Spinal cord (tissue), 10 donors: Measurements from ENCODE around the gene TIAM1. TPM values are rescaled to one million over a fixed set of nuclear protein-coding genes. Genes with fewer than 3 reads are reported as not detected.

Experiments
- DNase-seq, 6 donors: peaks; one replicate each; pipeline versions ENCODE4 v3.0.0 to v3.0.0-alpha.2; 2013 to 2015; ENCODE audit warnings: low spot score in 6 of 6, low read depth in 4 of 6
- H3K27ac ChIP-seq: one replicate; pipeline ENCODE4 v1.5.1; 2013; ENCODE audit warnings: low read depth, low read length, control low read depth
- H3K27me3 ChIP-seq: one replicate; pipeline ENCODE4 v1.6.1; 2013; ENCODE audit warnings: low read length; ENCODE audit not compliant: control insufficient read depth, insufficient read depth
- H3K36me3 ChIP-seq: one replicate; pipeline ENCODE4 v1.6.1; 2013; ENCODE audit warnings: low read length; ENCODE audit not compliant: control insufficient read depth, insufficient read depth
- H3K4me1 ChIP-seq: one replicate; pipeline ENCODE4 v1.6.1; 2013; ENCODE audit warnings: low read length; ENCODE audit not compliant: control insufficient read depth, insufficient read depth
- H3K4me3 ChIP-seq: one replicate; pipeline ENCODE4 v1.5.1; 2013; ENCODE audit warnings: low read depth, low read length, control low read depth
- H3K9me3 ChIP-seq: one replicate; pipeline ENCODE4 v1.6.1; 2013; ENCODE audit warnings: low read length; ENCODE audit not compliant: control insufficient read depth, insufficient read depth
- WGBS: methylation state at CpG from one replicate; pipeline ENCODE4 v1.1.5; 2013; ENCODE audit warnings: missing lambda C conversion rate; ENCODE audit not compliant: insufficient coverage; 5-methylcytosine and 5-hydroxymethylcytosine counted together
- polyA plus RNA-seq, 2 donors: library from polyadenylated mRNA; unstranded; fragments of 120-200 nt; gene quantifications; one replicate each; pipeline ENCODE4 v1.2.1, GENCODE V29; 2013; ENCODE audit not compliant: insufficient read length in 2 of 2
- total RNA-seq, 2 donors: library from RNA; depleted of rRNA in 1 of 2; stranded (reverse); fragments of 120-200 nt in 1 of 2; fragments of >200 nt in 1 of 2; gene quantifications; one replicate each; pipeline versions ENCODE4 v1.2.3 to v1.2.4, GENCODE V29; 2013 to 2014
- donor health status: healthy.

The TIAM1 gene
- total and polyA plus RNA-seq, 4 donors = 33.5 to 41.8 (median 35.4) TPM

DNA sequence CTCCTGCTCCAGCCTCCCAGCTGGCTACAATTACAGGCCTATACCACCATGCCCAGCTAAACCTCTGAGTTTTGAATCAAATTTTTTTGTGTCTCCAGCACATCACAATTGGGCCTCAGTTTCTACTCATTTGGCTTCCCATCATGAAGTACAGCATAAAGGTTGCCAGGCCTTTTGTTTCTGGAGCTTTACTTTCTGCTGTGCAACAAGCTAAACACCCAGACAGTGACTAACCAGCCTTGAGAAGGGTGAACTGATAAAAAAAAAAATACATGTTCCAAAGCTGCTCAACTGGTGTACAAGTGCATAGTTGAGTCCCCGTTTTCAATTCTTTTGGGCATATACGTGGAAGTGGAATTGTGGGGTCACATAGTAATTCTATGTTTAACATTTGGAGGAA, 25.1 kb downstream of the TIAM1 start:
- no peak overlapping the region for H3K4me3 ChIP-seq
- H3K9me3 ChIP-seq = no peaks in the 10 kb centered on the region
- DNase-seq = no peak
- no peaks in the 10 kb centered on the region for H3K27me3 ChIP-seq
- H3K36me3 ChIP-seq = no peaks in the 10 kb centered on the region
- H3K4me1 ChIP-seq = no peaks in the 10 kb centered on the region
- no peak overlapping the region for H3K27ac ChIP-seq
- WGBS = no CpG with 5 or more reads among the region's 2 CpGs

DNA sequence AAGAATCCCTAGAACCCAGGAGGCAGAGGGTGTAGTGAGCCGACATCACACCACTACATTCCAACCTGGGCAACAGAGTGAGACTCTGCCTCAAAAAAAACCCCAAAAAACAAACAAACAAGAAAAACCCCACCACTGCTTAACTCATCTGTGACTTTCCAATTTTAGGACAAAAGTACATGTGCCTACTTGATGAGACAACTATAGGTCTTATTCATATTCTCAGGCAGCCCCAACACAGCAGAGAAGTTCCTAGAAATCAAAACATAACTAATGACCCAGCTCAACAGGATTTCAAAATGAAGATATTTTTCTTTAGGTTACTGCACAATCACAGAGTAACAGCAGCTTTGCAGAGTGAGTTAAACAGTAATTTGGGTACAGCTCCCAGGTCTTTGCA, 26.4 kb downstream of the TIAM1 start:
- Histone ChIP-seq H3K4me1 (no peaks in the 10 kb centered on the region), H3K4me3 (no peak overlapping the region), H3K27ac (no peak overlapping the region), H3K27me3 (no peaks in the 10 kb centered on the region), H3K9me3 (no peaks in the 10 kb centered on the region), H3K36me3 (no peaks in the 10 kb centered on the region)
- DNase-seq = no peak
- 100% methylated on average over 1 of the region's 1 CpG for WGBS

DNA sequence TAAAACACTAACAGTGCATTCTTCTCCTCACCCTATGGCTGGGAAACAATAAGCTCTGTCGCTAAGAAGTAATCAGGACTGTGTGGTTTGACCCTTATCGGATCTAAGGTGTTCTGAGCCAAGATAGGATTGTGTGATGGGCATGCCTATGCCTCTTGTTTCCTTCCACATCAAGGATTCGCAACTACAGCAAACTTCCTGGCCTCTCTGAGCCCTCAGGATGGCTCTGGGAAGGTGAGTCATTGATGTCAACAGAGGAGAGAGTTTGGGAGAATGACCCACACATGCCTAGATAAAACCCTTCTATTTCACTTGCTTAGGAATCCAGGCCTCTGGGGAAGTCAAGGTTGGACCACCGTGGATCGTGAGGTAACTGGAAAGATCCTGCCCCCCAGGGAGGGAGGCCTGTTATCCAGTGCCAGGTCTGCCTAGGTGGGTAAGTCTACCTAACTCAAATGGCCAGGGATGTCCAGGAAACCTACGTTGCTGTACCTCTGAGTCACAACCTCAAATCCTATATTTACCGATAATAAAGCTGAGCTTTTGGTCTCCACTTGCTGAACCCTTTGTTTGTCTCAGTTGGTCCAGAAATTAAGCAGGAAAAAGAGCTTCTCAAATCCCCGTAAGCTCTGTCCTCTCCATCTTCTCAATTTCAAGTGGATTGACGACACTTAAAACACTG, 27.4 kb downstream of the TIAM1 start:
- Histone ChIP-seq H3K27me3 (no peaks in the 10 kb centered on the region), H3K36me3 (no peaks in the 10 kb centered on the region), H3K27ac (no peak overlapping the region), H3K9me3 (no peaks in the 10 kb centered on the region), H3K4me1 (no peaks in the 10 kb centered on the region), H3K4me3 (no peak overlapping the region)
- no peak for DNase-seq
- 89% methylated on average over 6 of the region's 9 CpGs for WGBS

DNA sequence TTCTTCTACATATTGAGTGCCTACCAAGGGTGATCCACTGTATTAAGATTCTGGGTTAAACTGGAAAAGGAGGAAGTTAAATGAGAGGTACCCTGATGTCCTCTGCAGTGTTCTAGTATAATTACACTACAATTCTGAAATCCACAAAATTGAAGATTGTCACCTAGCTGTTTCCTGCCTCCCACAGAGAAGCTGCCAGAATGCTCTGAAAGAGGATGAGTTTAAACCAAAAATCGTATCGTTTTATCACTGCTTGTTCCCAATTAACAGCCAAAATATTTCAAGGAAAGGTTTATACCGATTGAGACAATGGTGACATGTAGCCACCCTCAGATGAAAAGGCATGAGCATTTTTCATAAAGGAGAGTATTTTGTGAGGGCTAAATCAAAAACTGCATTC, 28.0 kb downstream of the TIAM1 start:
- Histone ChIP-seq H3K9me3 (no peaks in the 10 kb centered on the region), H3K27ac (no peak overlapping the region), H3K36me3 (no peaks in the 10 kb centered on the region), H3K27me3 (no peaks in the 10 kb centered on the region), H3K4me3 (no peak overlapping the region), H3K4me1 (no peaks in the 10 kb centered on the region)
- no peak for DNase-seq
- no CpG with 5 or more reads among the region's 3 CpGs for WGBS

DNA sequence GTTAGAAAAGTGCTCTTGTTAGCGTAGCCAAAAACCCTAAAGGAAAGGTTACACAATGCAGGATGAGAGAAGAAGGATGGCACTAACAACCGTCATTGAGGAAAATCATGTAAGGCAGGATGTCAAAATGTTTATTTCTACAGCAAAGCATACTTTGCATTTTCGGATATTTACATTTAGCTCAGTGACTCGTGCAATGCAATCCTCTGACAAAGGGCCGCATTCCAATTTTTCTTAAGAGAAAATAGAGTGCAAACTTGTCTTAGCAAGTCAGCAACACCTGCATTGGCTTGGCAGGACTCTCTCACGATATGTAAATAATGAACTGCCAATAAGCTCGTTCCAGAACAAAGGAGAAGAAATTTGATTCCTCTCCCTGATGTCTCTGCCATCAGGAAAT, 33.3 kb downstream of the TIAM1 start:
- Histone ChIP-seq H3K4me1 (no peaks in the 10 kb centered on the region), H3K27ac (no peak overlapping the region), H3K4me3 (no peak overlapping the region), H3K27me3 (no peaks in the 10 kb centered on the region), H3K36me3 (no peaks in the 10 kb centered on the region), H3K9me3 (no peaks in the 10 kb centered on the region)
- peak in 1 of 6 donors; percentile 36 for DNase-seq
- WGBS = 88% methylated on average over 4 of the region's 7 CpGs

DNA sequence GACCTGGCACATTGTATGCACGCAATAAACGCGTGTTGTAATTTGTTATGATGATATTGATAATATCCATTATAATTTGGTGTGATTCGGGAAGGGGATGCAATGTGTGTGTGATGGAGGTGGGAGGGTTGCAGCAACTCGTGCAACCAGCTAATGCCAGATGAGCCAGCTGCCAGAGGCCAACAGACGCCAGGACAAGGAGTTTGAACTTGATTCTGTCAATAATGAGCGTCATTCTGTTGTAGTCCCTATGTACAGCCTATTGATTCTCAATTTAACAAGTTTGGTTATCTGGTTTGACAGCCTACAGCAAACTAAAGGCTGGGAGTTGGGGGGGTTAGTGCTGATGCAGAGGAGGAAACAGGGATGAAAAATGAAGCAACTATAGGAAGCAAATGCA, 35.5 kb downstream of the TIAM1 start:
- Histone ChIP-seq H3K9me3 (no peaks in the 10 kb centered on the region), H3K36me3 (no peaks in the 10 kb centered on the region), H3K4me3 (no peak overlapping the region), H3K27me3 (no peaks in the 10 kb centered on the region), H3K27ac (no peak overlapping the region), H3K4me1 (no peaks in the 10 kb centered on the region)
- 94% methylated on average over 4 of the region's 7 CpGs for WGBS
- no peak for DNase-seq

DNA sequence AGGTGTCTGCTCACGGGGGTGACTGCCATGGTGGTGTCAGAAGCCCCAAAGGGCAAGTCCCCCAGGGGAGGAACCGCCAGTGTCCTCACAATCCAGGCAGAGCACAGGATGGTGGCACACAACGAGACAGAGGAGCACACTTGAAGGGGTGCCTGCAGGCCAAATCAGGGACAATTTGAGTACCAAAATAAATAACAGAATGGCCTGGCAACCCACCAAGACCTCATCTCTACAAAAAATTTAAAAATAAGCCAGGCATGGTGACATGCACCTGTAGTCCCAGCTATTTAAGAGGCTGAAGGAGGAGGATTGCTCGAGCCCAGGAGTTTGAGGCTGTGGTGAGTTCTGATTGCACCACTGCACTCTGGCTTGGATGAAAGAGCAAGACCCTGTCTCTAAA, 38.2 kb downstream of the TIAM1 start:
- Histone ChIP-seq H3K9me3 (no peaks in the 10 kb centered on the region), H3K4me1 (no peaks in the 10 kb centered on the region), H3K4me3 (no peak overlapping the region), H3K27me3 (no peaks in the 10 kb centered on the region), H3K36me3 (no peaks in the 10 kb centered on the region), H3K27ac (no peak overlapping the region)
- DNase-seq = no peak
- WGBS = 94% methylated on average over 2 of the region's 4 CpGs

DNA sequence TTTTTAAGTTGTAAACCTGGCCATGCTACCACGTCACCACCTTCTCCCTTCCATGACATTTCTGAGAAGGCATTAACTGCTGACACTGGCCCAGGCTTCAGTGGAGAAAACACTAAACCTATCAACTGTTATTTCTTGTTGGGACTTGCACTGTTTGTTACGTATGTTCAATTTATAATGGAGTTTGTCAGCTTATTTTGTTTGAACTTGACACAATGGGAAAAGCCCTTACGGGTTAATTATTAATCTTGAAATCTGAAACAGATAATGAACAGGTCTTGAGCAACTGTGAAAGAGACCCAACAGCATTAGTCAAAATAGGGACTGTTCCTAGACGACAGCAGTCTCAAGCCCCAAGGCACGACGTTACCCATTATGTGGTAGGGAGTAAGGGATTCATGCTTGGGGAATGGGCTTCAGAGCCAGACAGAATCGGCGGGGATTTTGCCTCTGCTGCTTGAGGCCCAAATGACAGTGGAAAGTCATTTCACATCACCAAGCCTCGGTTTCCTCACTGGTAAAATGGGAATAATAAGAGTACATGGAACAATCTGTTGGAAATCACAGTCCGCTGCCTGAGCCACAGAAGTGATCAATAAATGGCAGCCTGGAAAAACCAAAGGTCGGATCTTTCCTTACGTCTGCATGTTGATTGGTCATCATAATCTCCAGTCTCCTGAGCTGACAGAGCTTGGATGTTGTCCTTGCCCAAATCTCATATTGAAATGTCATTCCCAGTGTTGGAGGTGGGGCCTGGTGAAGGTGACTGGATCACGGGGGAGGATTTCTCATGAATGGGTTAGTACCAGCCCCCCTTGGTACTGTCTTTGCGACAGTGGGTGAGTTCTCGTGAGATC, 44.5 kb downstream of the TIAM1 start:
- no peaks in the 10 kb centered on the region for H3K4me1 ChIP-seq
- H3K9me3 ChIP-seq = no peaks in the 10 kb centered on the region
- no peak overlapping the region for H3K4me3 ChIP-seq
- no peaks in the 10 kb centered on the region for H3K27me3 ChIP-seq
- 96% methylated on average over 8 of the region's 15 CpGs for WGBS
- H3K27ac ChIP-seq = no peak overlapping the region
- DNase-seq = no peak
- no peaks in the 10 kb centered on the region for H3K36me3 ChIP-seq

DNA sequence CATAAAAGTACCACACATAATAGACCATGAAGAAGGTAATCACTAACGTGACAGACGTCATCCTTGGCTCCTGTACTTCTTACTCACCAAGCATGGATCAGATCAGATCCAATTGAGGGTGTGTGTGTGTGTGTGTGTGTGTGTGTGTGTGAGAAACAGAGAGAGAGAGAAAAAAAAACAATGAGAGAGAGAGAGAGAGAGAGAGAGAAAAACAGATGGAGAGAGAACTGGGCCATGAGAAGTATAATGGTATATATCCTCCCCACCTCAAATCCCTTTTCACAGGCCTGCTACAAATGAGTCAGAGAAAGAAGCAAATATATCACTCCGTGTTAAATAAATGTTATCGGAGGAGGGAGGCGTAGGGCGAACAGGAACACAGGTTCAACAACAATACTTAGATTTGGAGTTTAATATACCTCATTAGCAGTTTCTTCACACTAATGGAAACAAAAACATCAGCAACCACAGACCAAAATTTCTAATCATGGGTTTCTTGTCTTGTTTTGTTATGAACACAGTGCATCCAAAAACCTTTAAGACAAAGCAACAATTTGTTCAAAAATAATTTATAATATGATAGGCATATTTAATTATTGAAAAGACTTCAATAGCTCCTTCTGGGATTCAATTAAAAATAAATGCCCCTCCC, 45.3 kb downstream of the TIAM1 start:
- Histone ChIP-seq H3K9me3 (no peaks in the 10 kb centered on the region), H3K4me3 (no peak overlapping the region), H3K36me3 (no peaks in the 10 kb centered on the region), H3K4me1 (no peaks in the 10 kb centered on the region), H3K27ac (no peak overlapping the region), H3K27me3 (no peaks in the 10 kb centered on the region)
- no peak for DNase-seq
- WGBS = no CpG with 5 or more reads among the region's 6 CpGs
